ENCODE data around the gene DEXI.
A peak's percentile ranks its signal among the peaks of the same experiment; 100 is the strongest.
"Not testable (repeated sequence)": the region's sequence is repeated elsewhere in the genome, so short reads cannot be mapped to it uniquely, and the experiment has no call there.

DEXI gene

GRCh38 chr16:10969615-10970014, 27.3 kb upstream of the DEXI start:
- DNase-seq (ENCODE audit: low read depth in 2 of 2) = no peak

GRCh38 chr16:10968498-10968897, 26.2 kb upstream of the DEXI start:
- no peak for DNase-seq (ENCODE audit: low read depth in 2 of 2)

- no peak for DNase-seq (ENCODE audit: low read depth in 2 of 2)
Observed at GRCh38 chr16:10967986-10968385, 25.7 kb upstream of the DEXI start.

- not testable (repeated sequence) for DNase-seq (ENCODE audit: low read depth in 2 of 2)
Observed at GRCh38 chr16:10966559-10966958, 24.3 kb upstream of the DEXI start.

- no peak for DNase-seq (ENCODE audit: low read depth in 2 of 2)
Observed at GRCh38 chr16:10966129-10966528, 23.9 kb upstream of the DEXI start.

- DNase-seq (ENCODE audit: low read depth in 2 of 2) = no peak
Observed at GRCh38 chr16:10965440-10966061, 23.3 kb upstream of the DEXI start.

- peak in 1 of 2 donors; percentile 24 for DNase-seq (ENCODE audit: low read depth in 2 of 2)
Observed at GRCh38 chr16:10964891-10965326, 22.6 kb upstream of the DEXI start.

- DNase-seq (ENCODE audit: low read depth in 2 of 2) = peak; percentile 68 to 69
Observed at GRCh38 chr16:10964039-10964890, 22.0 kb upstream of the DEXI start.

GRCh38 chr16:10961231-10961630, 19.0 kb upstream of the DEXI start:
- DNase-seq (ENCODE audit: low read depth in 2 of 2) = no peak

- no peak for DNase-seq (ENCODE audit: low read depth in 2 of 2)
Observed at GRCh38 chr16:10959161-10959560, 16.9 kb upstream of the DEXI start.

- DNase-seq (ENCODE audit: low read depth in 2 of 2) = no peak
Observed at GRCh38 chr16:10957771-10958482, 15.7 kb upstream of the DEXI start.

- no peak for DNase-seq (ENCODE audit: low read depth in 2 of 2)
Observed at GRCh38 chr16:10954903-10955302, 12.6 kb upstream of the DEXI start.

- DNase-seq (ENCODE audit: low read depth in 2 of 2) = no peak
Observed at GRCh38 chr16:10951026-10951425, 8.8 kb upstream of the DEXI start.

GRCh38 chr16:10950393-10950792, 8.1 kb upstream of the DEXI start:
- DNase-seq (ENCODE audit: low read depth in 2 of 2) = no peak

GRCh38 chr16:10949424-10949970, 7.2 kb upstream of the DEXI start:
- no peak for DNase-seq (ENCODE audit: low read depth in 2 of 2)

GRCh38 chr16:10947211-10947787, 5.0 kb upstream of the DEXI start:
- DNase-seq (ENCODE audit: low read depth in 2 of 2) = no peak

- no peak for DNase-seq (ENCODE audit: low read depth in 2 of 2)
Observed at GRCh38 chr16:10946308-10946707, 4.0 kb upstream of the DEXI start.

- no peak for DNase-seq (ENCODE audit: low read depth in 2 of 2)
Observed at GRCh38 chr16:10945065-10945787, 3.0 kb upstream of the DEXI start.

GRCh38 chr16:10944249-10945064, 2.2 kb upstream of the DEXI start, which contains the start of gene CLEC16A:
TSS of gene CLEC16A (plus strand) at chr16:10944564. CDS start at chr16:10944718, 154 bp downstream.
- DNase-seq (ENCODE audit: low read depth in 2 of 2) = peak; percentile 91 to 93

GRCh38 chr16:10943064-10943353, 741 bp upstream of the DEXI start:
- no peak for DNase-seq (ENCODE audit: low read depth in 2 of 2)

Data from stimulated activated CD8-positive, alpha-beta memory T cell treated with anti-CD3 and anti-CD28 coated beads, Interleukin-2, amount 100 ng/mL, for 1 hour (primary cell).